Airway epithelial cell (primary cell): ENCODE data around the gene EEF1A1. TPM values are rescaled to one million over a fixed set of nuclear protein-coding genes. Genes with fewer than 3 reads are reported as not detected.

ENCODE experiments used
- total RNA-seq: library from RNA; depleted of rRNA; stranded (reverse); fragments of >200 nt; gene quantifications from 2 replicates; pipeline ENCODE4 v1.2.3, GENCODE V29; 2015

Gene EEF1A1
- 9,123 and 9,446 TPM in 2 replicates for total RNA-seq

DNA sequence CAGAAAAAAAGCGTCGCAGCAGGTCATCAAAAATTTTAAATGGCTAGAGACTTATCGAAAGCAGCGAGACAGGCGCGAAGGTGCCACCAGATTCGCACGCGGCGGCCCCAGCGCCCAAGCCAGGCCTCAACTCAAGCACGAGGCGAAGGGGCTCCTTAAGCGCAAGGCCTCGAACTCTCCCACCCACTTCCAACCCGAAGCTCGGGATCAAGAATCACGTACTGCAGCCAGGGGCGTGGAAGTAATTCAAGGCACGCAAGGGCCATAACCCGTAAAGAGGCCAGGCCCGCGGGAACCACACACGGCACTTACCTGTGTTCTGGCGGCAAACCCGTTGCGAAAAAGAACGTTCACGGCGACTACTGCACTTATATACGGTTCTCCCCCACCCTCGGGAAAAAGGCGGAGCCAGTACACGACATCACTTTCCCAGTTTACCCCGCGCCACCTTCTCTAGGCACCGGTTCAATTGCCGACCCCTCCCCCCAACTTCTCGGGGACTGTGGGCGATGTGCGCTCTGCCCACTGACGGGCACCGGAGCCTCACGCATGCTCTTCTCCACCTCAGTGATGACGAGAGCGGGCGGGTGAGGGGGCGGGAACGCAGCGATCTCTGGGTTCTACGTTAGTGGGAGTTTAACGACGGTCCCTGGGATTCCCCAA, at the start of gene EEF1A1:
EEF1A1 (minus strand) TSS at position 345 of the 663 bp plus-strand sequence. CDS start 1,006 bp downstream, outside the sequence.

Other genes starting within 250 kb of the EEF1A1 start
- not detected in 2 replicates for gene DPPA5, start 166.8 kb downstream of the EEF1A1 start, total RNA-seq
- gene KHDC3L, start 158.4 kb downstream of the EEF1A1 start, total RNA-seq, result not detected in 2 replicates
- gene OOEP, start 151.1 kb downstream of the EEF1A1 start, total RNA-seq, result not detected in 2 replicates
- gene DDX43, start 126.2 kb downstream of the EEF1A1 start, total RNA-seq, result 0.07 TPM in 1 of 2 replicates, not detected in the other
- gene CGAS, start 68.7 kb downstream of the EEF1A1 start, total RNA-seq, result 1.8 and 3.2 TPM in 2 replicates
- 21.7 and 38.2 TPM in 2 replicates for gene MTO1, start 59.3 kb downstream of the EEF1A1 start, total RNA-seq
- 8.0 and 15.0 TPM in 2 replicates for gene SLC17A5, start 133.0 kb upstream of the EEF1A1 start, total RNA-seq
- 61.1 and 80.5 TPM in 2 replicates for gene CD109, start 175.2 kb upstream of the EEF1A1 start, total RNA-seq